WERI-Rb-1 (cell line): ENCODE data around the gene OR1J4.

Source experiments
- DNase-seq: peaks from one replicate; pipeline ENCODE4 v3.0.0-alpha.2; 2020
- H3K27ac ChIP-seq: fragments of 250-450 bp; sonication (Bioruptor Pico); 2 replicates; pipeline ENCODE4 v1.5.1; 2020; ENCODE audit warnings: mild to moderate bottlenecking, moderate library complexity
- H3K27me3 ChIP-seq: fragments of 250-450 bp; sonication (Bioruptor Pico); 2 replicates; pipeline ENCODE4 v1.5.1; 2021; ENCODE audit warnings: mild to moderate bottlenecking, low read depth, moderate library complexity; ENCODE audit not compliant: insufficient read depth, severe bottlenecking
- H3K36me3 ChIP-seq: fragments of 250-450 bp; sonication (Bioruptor Pico); 2 replicates; pipeline ENCODE4 v1.5.1; 2020; ENCODE audit warnings: mild to moderate bottlenecking, moderate library complexity
- H3K4me3 ChIP-seq: 2 replicates; pipeline ENCODE4 v1.5.1; 2011; ENCODE audit warnings: low read depth, mild to moderate bottlenecking, control low read depth, low read length
- H3K9me3 ChIP-seq: fragments of 250-450 bp; sonication (Bioruptor Pico); 2 replicates; pipeline ENCODE4 v1.5.1; 2021; ENCODE audit warnings: mild to moderate bottlenecking, moderate library complexity; ENCODE audit not compliant: severe bottlenecking
- TF ChIP-seq, protein P1 (sequence below): IDR thresholded peaks from 2 replicates; pipeline ENCODE4 v1.5.1; 2011; ENCODE audit warnings: low read depth, mild to moderate bottlenecking, control low read depth, inconsistent platforms, low read length

The OR1J4 gene

DNA sequence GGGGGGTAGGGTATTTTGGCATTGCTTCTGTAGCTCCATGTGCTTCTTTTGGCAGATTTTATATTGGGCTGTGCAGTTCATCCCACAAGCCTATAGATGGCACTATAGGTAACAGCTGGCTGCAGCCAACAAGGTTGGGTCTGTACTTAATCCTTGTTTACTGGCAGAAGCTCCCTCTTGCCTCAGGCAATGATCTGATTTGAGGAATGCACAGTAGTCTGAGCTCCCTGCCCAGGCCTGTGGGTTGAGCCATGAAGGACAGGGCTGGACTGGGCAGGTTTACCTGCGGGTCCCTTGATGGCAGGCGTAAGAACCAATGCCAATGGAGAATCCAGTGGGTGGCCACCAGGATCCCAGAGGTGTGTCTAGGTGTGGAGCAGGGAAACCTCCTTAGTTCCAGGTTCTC lies 20.1 kb upstream of the OR1J4 start:
- Histone ChIP-seq H3K36me3 (no peaks in the 10 kb centered on the region), H3K9me3 (peaks cover 5% of the 10 kb centered on the region), H3K27me3 (no peaks in the 10 kb centered on the region), H3K4me3 (no peak overlapping the region), H3K27ac (peak overlapping the region; percentile 29)
- DNase-seq, result peak; percentile 82
- TF ChIP-seq, protein P1, sequence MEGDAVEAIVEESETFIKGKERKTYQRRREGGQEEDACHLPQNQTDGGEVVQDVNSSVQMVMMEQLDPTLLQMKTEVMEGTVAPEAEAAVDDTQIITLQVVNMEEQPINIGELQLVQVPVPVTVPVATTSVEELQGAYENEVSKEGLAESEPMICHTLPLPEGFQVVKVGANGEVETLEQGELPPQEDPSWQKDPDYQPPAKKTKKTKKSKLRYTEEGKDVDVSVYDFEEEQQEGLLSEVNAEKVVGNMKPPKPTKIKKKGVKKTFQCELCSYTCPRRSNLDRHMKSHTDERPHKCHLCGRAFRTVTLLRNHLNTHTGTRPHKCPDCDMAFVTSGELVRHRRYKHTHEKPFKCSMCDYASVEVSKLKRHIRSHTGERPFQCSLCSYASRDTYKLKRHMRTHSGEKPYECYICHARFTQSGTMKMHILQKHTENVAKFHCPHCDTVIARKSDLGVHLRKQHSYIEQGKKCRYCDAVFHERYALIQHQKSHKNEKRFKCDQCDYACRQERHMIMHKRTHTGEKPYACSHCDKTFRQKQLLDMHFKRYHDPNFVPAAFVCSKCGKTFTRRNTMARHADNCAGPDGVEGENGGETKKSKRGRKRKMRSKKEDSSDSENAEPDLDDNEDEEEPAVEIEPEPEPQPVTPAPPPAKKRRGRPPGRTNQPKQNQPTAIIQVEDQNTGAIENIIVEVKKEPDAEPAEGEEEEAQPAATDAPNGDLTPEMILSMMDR, result peak; percentile 96

DNA sequence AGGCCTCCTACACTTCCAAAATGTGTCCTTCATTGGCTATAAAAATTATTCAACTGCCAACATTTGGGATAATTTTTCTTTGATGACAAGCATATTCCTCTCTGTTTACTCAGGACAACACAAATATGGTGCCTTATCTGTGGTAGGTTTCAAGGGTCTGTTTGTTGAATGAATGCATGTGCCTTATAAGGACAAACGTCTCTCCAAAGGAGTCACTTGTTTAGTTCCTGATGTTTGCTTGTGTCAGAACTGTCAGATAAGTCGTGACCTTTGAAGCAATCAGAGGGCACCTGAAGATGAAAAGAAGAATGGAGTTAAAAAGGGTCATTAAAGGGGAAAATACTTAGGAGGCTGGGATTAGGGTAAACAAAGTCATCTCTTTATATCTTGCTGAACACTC lies 12.0 kb upstream of the OR1J4 start:
- DNase-seq, result no peak
- no peaks in the 10 kb centered on the region for H3K9me3 ChIP-seq
- TF ChIP-seq, protein P1, result no peak

DNA sequence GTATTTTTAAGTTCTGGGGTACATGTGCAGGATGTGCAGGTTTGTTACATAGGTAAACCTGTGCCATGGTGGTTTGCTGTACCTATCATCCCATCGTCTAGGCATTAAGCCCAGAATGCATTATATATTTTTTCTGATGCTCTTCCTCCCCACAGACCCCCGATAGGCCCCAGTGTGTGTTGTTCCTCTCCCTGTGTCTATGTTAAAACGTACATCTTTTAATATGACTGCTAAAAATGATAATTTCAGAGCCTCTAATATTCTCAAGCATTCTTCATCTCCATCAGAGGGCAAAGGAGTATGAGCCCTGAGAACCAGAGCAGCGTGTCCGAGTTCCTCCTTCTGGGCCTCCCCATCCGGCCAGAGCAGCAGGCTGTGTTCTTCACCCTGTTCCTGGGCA lies 8.4 kb upstream of the OR1J4 start, which contains the start of gene OR1J2:
Gene OR1J2 (plus strand): TSS at position 301 of the 400 bp plus-strand sequence. CDS start 0 bp downstream, at position 301.
- no peak within 1 kb of the TSS for H3K4me3 ChIP-seq
- no peaks in the 10 kb centered on the region for H3K36me3 ChIP-seq
- no peak within 1 kb of the TSS for H3K27ac ChIP-seq
- TF ChIP-seq, protein P1, result no peak
- H3K27me3 ChIP-seq, result no peaks in the 10 kb centered on the region
- DNase-seq, result no peak
- no peaks in the 10 kb centered on the region for H3K9me3 ChIP-seq

More for the DNA sequence above, 12.0 kb upstream of the OR1J4 start:
- H3K4me3 ChIP-seq, result no peak overlapping the region
- H3K27ac ChIP-seq, result no peak overlapping the region
- H3K36me3 ChIP-seq, result no peaks in the 10 kb centered on the region
- H3K27me3 ChIP-seq, result no peaks in the 10 kb centered on the region

DNA sequence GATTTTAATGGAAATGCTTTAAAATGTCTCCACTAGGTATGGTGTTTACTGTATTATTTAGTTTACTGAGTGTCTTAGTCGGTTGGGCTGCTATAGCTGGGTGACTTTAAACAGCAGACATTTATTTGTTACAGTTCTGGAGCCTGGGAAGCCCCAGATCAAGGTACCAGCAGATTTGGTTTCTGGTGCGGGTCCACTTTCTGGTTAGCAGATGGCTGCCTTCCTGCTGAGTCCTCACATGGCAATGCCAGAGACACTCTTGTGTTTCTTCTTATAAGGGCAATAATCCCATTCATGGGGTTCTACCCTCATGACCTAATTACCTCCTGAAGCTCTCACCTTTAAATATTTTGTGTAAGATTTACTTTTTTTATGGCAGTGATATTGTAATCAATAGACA lies 715 bp upstream of the OR1J4 start:
- TF ChIP-seq, protein P1, result no peak
- DNase-seq, result no peak
- Histone ChIP-seq H3K27me3 (no peaks in the 10 kb centered on the region), H3K4me3 (no peak overlapping the region), H3K36me3 (no peaks in the 10 kb centered on the region), H3K9me3 (no peaks in the 10 kb centered on the region), H3K27ac (no peak overlapping the region)

DNA sequence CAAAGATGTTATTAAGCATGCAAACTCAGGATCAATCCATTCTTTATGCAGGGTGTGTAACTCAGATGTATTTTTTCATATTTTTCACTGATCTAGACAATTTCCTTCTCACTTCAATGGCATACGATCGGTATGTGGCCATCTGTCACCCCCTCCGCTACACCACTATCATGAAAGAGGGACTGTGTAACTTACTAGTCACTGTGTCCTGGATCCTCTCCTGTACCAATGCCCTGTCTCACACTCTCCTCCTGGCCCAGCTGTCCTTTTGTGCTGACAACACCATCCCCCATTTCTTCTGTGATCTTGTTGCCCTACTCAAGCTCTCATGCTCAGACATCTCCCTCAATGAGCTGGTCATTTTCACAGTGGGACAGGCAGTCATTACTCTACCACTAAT lies 435 bp downstream of the OR1J4 start:
- Histone ChIP-seq H3K27ac (no peak overlapping the region), H3K36me3 (no peaks in the 10 kb centered on the region), H3K4me3 (no peak overlapping the region), H3K9me3 (no peaks in the 10 kb centered on the region), H3K27me3 (no peaks in the 10 kb centered on the region)
- no peak for DNase-seq
- TF ChIP-seq, protein P1, result no peak

DNA sequence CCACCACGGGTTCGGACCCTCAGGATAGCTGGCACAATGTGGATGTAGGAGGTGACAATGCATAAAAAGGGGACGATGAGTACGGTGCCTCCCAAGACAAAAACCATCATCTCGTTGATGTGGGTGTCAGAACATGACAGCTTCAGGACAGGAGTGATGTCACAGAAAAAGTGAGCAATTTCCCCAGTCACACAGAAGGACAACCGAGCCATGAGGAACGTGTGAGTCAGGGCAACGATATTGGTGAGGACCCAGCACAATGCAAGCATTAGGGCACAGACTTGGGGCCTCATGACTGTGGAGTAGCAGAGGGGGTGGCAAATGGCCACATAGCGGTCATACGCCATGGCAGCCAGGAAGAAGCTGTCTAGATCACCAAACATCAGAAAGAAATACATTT lies 7.7 kb downstream of the OR1J4 start:
- Histone ChIP-seq H3K4me3 (no peak overlapping the region), H3K36me3 (no peaks in the 10 kb centered on the region), H3K9me3 (peaks cover 5% of the 10 kb centered on the region), H3K27me3 (no peaks in the 10 kb centered on the region), H3K27ac (no peak overlapping the region)
- DNase-seq, result no peak
- TF ChIP-seq, protein P1, result no peak
